AG09319 (cell line): Measurements from ENCODE around the gene BMP10.

Experiments used
- DNase-seq: peaks from one replicate; pipeline ENCODE4 v3.0.0-alpha.2; 2010; ENCODE audit warnings: low read depth; ENCODE audit errors: extremely low read depth
- TF ChIP-seq, protein P1 (sequence below): IDR thresholded peaks from 2 replicates; pipeline ENCODE4 v1.5.1; 2011; ENCODE audit warnings: low read depth, mild to moderate bottlenecking, inconsistent platforms, low read length, moderate library complexity

Gene BMP10

GRCh38 chr2:68889021-68889420, 17.8 kb upstream of the BMP10 start:
- TF ChIP-seq, protein P1, sequence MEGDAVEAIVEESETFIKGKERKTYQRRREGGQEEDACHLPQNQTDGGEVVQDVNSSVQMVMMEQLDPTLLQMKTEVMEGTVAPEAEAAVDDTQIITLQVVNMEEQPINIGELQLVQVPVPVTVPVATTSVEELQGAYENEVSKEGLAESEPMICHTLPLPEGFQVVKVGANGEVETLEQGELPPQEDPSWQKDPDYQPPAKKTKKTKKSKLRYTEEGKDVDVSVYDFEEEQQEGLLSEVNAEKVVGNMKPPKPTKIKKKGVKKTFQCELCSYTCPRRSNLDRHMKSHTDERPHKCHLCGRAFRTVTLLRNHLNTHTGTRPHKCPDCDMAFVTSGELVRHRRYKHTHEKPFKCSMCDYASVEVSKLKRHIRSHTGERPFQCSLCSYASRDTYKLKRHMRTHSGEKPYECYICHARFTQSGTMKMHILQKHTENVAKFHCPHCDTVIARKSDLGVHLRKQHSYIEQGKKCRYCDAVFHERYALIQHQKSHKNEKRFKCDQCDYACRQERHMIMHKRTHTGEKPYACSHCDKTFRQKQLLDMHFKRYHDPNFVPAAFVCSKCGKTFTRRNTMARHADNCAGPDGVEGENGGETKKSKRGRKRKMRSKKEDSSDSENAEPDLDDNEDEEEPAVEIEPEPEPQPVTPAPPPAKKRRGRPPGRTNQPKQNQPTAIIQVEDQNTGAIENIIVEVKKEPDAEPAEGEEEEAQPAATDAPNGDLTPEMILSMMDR: no peak
- no peak for DNase-seq

DNA sequence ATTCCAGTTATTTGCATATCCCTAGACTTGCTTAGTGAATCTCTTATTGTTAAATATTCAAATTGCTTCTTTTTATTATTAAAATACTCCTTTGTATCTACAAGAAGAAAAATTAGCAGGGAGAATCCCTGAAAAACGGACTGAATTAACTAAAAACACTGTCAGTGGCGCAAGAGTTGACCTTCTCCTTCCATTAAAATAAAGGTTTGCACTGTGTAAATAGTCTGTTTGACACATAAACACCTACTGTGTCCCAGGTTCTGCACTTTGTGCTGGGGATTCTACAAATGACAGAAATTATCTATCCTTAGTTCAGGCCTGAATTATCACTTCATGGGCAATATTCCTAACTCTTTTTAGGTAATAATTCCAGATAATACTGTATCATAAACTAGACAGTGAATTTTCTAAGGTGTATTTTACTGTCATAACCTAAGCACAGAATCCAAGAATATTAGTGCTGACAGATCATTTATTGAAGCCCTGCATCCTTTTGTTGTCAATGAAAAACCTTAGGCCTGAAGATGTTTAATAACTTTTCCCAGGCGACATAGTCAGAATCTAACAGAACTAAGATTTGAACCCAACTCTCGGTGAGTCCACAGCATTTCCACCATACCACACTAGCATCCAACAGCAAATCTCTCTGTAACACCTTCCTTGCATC, 17.0 kb upstream of the BMP10 start:
- TF ChIP-seq, protein P1: no peak
- DNase-seq: no peak

DNA sequence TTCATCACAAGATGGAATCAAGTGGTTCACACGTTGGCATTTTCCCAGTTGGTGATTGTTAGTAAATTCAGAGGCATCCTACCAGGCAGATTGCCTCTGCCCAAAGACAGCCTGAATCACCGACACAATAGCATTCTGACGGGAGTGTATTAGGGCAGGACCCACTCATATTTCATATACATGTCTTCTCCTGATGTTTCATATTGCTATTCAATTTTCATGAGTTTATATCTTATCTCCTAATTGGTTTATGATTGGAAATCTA, 14.5 kb upstream of the BMP10 start:
- DNase-seq: no peak
- TF ChIP-seq, protein P1: no peak

DNA sequence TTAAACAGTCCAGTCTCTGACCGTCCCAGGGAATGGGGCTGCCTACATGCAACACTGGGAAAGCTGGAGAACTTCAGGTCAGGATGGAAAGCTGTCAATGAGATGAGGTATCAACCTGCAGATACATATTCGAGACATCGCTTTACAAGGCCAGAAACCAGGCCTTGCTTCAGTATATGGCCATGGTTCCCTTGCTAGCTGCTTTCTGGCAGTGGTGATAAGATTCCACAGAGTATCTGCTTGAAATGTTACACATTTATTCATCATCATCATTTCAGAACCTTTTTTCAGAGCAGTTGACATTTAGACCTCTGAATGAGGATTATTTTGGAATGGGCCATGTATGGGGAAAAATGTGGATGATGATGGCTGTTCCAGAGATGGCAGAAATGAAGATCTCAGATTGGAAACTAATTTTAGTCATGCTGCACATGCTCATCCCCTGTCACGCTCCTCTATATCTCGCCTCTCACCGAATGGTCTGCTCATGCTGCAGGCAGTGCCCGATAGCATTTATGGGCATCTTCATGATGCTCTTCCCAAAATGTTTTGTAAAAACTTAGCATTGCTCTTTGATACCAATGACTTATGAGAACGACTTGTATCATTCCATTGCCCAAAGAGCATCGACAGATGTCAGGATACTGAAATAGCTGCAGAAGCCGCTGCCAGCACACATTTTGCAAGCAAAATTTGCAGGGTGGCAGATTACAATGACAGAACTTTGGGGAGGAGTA, 14.0 kb upstream of the BMP10 start:
- TF ChIP-seq, protein P1: no peak
- no peak for DNase-seq

GRCh38 chr2:68880213-68880612, 9.0 kb upstream of the BMP10 start:
- no peak for DNase-seq
- TF ChIP-seq, protein P1: no peak

GRCh38 chr2:68879296-68879695, 8.1 kb upstream of the BMP10 start:
- DNase-seq: no peak

DNA sequence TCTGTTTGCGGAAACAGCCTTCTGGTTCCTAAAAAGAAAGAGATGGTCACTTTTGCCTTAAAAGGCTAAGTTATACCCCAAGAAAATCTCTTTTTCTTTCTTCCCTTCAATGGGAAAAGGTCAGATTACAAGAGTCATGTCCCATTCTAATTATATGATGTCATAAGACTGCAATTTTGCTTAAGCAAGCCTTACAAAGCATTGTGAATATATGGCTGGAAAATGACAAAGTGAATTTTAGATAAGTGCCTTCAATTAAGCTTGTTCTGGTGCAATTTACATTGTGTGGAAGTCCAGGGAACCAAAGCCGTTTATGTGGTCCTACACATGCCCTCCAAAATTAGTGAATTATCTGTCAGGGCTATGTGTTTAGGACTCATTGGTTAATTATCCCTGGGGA, 7.6 kb upstream of the BMP10 start:
- DNase-seq: no peak
- TF ChIP-seq, protein P1: no peak

More at GRCh38 chr2:68879296-68879695, 8.1 kb upstream of the BMP10 start:
- TF ChIP-seq, protein P1: no peak
